GM19238 (cell line): Measurements from ENCODE around the gene MST1.

Experiments
- DNase-seq: peaks from one replicate; pipeline ENCODE4 v3.0.0; 2011; ENCODE audit warnings: low spot score; ENCODE audit not compliant: insufficient read length

The MST1 gene

GRCh38 chr3:49638445-49638844, 50.8 kb downstream of the MST1 start:
- no peak for DNase-seq

GRCh38 chr3:49636883-49637609, 52.2 kb downstream of the MST1 start:
- DNase-seq, result no peak

GRCh38 chr3:49634736-49635135, 54.5 kb downstream of the MST1 start:
- no peak for DNase-seq
